Keratinocyte (primary cell): ENCODE results near the gene ZNF358.

Experiments
- EZH2 ChIP-seq: IDR thresholded peaks from one replicate; pipeline ENCODE4 v1.6.1; 2012; ENCODE audit warnings: inconsistent platforms, mild to moderate bottlenecking, low read length, moderate library complexity
- TF ChIP-seq, protein P1 (sequence below), 3 experiments: IDR thresholded peaks in 1 of 3; conservative IDR thresholded peaks in 1 of 3; optimal IDR thresholded peaks in 1 of 3; 2 replicates in 2 of 3; 3 replicates in 1 of 3; pipeline versions ENCODE3 to v1.5.1; 2011; ENCODE audit warnings: low read length in 3 of 3, mild to moderate bottlenecking in 3 of 3, moderate library complexity in 2 of 3, control low read depth in 1 of 3, inconsistent platforms in 1 of 3; ENCODE audit not compliant: insufficient read depth in 2 of 3; ENCODE audit errors: extremely low read depth in 1 of 3

DNA sequence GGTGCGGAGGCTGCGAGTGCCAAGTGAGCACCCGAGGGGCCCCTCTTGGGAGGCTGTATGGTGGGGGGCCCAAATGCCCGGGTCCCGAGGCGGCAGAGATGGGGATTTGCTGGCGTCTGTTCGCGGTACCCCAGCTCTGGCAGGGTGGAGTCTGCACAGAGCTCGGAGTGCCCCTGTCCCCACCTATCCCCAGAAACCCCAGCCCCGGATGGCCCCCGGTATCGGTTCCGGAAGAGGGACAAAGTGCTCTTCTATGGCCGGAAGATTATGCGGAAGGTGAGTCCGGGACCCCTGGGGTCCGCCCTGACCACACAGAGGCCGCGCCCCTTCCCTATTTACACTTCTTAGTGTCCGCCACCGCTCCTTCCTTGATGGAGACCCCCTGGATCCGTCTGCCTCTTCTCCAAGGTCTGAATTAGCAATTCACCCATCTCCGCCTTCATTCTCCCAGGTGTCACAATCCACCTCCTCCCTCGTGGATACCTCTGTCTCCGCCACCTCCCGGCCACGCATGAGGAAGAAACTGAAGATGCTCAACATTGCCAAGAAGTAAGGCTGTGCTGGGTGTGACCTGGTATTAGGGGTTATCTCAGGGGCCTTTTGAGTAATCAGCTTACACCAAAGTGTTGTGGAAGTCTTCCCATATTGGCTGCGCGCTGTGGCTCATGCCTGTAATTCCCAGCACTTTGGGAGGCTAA lies 20.2 kb downstream of the ZNF358 start:
- TF ChIP-seq, protein P1, sequence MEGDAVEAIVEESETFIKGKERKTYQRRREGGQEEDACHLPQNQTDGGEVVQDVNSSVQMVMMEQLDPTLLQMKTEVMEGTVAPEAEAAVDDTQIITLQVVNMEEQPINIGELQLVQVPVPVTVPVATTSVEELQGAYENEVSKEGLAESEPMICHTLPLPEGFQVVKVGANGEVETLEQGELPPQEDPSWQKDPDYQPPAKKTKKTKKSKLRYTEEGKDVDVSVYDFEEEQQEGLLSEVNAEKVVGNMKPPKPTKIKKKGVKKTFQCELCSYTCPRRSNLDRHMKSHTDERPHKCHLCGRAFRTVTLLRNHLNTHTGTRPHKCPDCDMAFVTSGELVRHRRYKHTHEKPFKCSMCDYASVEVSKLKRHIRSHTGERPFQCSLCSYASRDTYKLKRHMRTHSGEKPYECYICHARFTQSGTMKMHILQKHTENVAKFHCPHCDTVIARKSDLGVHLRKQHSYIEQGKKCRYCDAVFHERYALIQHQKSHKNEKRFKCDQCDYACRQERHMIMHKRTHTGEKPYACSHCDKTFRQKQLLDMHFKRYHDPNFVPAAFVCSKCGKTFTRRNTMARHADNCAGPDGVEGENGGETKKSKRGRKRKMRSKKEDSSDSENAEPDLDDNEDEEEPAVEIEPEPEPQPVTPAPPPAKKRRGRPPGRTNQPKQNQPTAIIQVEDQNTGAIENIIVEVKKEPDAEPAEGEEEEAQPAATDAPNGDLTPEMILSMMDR (optimal IDR thresholded peaks at IDR 0.05 in 1 of 3, IDR thresholded peaks at IDR 0.05 in 1 of 3, conservative IDR thresholded peaks at IDR 0.05 in 1 of 3; ENCODE audit: extremely low read depth in 1 of 3, insufficient read depth in 2 of 3, low read length in 3 of 3), result peak in 1 of 3 experiments; percentile 5
- TF ChIP-seq EZH2, result no peak
